ENCODE data around the gene SNX13. TPM values are rescaled to one million over a fixed set of nuclear protein-coding genes. Genes with fewer than 3 reads are reported as not detected.

Gene SNX13
- total RNA-seq, 6 experiments from 2014 or later = 17.1 to 22.5 (median 21.0) TPM

DNA sequence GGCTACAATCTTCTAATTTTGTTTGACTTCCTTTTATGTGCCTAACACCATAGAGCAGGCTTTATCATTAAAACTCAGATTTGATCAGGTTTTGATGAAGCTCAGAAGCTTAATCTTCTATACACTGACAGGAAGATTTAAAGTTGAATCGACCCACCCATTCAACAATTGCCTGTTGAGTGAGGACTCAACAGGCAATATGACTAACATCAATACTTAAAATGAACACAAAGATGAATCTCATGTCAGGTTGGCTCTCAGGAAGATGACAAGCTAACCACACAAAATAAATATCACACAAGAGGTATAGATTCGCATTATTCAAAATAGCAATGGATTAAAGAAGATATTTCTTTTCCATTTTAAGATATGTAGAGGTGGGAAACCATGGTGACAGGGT lies 36.7 kb upstream of the SNX13 start:
- DNase-seq (no peak), ATAC-seq (no peak)
- Histone ChIP-seq H3K4me1 (no peaks in the 10 kb centered on the region), H3K27ac (no peak overlapping the region), H3K36me3 (no peaks in the 10 kb centered on the region), H3K9me3 (no peaks in the 10 kb centered on the region), H3K4me3 (no peak overlapping the region), H3K27me3 (no peaks in the 10 kb centered on the region)
- WGBS (ENCODE audit: insufficient coverage, low coverage, low lambda C conversion rate, missing lambda C conversion rate) = 58% methylated on average over 2 of the region's 2 CpGs
- TF ChIP-seq POLR2A (IDR thresholded peaks at IDR 0.05) = no peak
- TF ChIP-seq, protein P1, sequence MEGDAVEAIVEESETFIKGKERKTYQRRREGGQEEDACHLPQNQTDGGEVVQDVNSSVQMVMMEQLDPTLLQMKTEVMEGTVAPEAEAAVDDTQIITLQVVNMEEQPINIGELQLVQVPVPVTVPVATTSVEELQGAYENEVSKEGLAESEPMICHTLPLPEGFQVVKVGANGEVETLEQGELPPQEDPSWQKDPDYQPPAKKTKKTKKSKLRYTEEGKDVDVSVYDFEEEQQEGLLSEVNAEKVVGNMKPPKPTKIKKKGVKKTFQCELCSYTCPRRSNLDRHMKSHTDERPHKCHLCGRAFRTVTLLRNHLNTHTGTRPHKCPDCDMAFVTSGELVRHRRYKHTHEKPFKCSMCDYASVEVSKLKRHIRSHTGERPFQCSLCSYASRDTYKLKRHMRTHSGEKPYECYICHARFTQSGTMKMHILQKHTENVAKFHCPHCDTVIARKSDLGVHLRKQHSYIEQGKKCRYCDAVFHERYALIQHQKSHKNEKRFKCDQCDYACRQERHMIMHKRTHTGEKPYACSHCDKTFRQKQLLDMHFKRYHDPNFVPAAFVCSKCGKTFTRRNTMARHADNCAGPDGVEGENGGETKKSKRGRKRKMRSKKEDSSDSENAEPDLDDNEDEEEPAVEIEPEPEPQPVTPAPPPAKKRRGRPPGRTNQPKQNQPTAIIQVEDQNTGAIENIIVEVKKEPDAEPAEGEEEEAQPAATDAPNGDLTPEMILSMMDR (IDR thresholded peaks at IDR 0.05) = no peak
- intact Hi-C loops (cut with DNase I) = no loop called here

DNA sequence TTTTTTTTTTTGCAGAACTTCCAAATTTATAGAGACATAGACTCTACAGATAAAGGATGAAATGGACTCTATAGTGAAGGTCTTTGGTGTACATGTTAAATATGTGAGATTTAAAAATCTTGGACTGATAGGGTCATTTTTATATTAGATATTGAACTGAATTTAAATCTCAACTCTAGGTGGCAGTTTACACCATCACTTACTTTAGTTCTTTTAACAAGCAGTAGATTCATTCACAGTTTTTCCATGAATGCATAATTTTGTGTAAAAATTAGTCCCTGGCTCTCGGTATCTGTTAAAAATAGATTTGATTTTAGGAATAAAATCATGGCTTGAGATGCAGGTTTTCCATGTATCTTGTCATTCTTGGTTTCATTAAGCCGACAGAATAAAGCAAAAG lies 31.1 kb upstream of the SNX13 start:
- Histone ChIP-seq H3K9me3 (no peaks in the 10 kb centered on the region), H3K4me1 (no peaks in the 10 kb centered on the region), H3K27me3 (no peaks in the 10 kb centered on the region), H3K4me3 (no peak overlapping the region), H3K36me3 (no peaks in the 10 kb centered on the region), H3K27ac (no peak overlapping the region)
- TF ChIP-seq, protein P1 (IDR thresholded peaks at IDR 0.05) = peak in 1 of 4 donors; percentile 10
- no peak for TF ChIP-seq POLR2A (IDR thresholded peaks at IDR 0.05)
- intact Hi-C loops (cut with DNase I) = no loop called here
- ATAC-seq (no peak), DNase-seq (no peak)
- whole genome bisulfite sequencing (ENCODE audit: insufficient coverage, low coverage, low lambda C conversion rate, missing lambda C conversion rate) = 61% methylated on average over 2 of the region's 2 CpGs

DNA sequence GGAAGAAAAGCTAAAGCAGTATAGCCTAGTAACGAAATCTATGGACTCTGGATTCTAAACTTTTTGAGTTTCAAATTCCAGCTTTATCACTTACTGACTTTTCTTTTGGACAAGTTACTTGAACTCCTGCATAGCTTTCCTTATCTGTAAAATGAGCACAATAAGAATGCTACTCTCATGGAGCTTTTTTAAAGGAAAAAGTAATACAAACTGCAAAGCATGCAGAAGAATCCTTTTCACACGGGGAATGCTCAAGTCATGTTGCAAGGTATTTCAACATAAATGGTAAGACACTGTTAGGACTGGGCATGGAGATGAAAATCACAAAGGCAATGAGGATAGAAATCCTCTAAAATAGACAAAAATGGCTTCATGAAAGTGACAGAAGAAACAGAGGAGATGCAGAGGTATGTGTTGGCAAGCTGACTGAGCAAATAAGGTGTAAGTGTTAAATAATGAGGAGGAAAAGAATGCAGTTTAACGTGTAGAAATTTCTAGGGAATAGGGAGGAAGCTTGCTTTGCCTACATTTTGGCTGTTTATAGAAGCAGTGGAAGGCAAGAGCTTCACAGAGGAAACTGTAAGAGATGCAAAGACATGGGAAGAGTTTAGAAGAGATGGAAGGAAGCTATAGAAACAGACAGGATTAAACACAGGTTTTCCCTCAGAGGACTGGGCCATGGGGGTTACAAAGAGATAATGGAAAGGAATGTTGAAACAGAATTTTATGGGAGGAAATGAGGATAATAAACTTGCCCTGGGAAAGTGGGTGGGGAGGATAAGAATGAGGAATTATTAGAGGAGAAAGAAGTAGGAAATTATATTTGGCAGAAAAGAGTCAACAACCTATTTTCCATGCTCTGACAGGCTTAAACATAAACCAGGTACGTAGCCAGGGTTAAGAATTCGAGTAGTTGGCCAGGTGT lies 28.8 kb upstream of the SNX13 start:
- TF ChIP-seq POLR2A (IDR thresholded peaks at IDR 0.05) = no peak
- TF ChIP-seq, protein P1 (IDR thresholded peaks at IDR 0.05) = no peak
- 43% methylated on average over 5 of the region's 5 CpGs for WGBS (ENCODE audit: insufficient coverage, low coverage, low lambda C conversion rate, missing lambda C conversion rate)
- intact Hi-C loops (cut with DNase I) = loop anchor here in 1 of 2 donors (10.0 kb wide), 1 partner anchor 56 kb away; the partner anchor contains the start of gene PRPS1L1
- H3K4me3 ChIP-seq = no peak overlapping the region
- H3K36me3 ChIP-seq = no peaks in the 10 kb centered on the region
- H3K27ac ChIP-seq = no peak overlapping the region
- DNase-seq (no peak), ATAC-seq (no peak)
- no peaks in the 10 kb centered on the region for H3K27me3 ChIP-seq
- no peaks in the 10 kb centered on the region for H3K4me1 ChIP-seq
- H3K9me3 ChIP-seq = no peaks in the 10 kb centered on the region

DNA sequence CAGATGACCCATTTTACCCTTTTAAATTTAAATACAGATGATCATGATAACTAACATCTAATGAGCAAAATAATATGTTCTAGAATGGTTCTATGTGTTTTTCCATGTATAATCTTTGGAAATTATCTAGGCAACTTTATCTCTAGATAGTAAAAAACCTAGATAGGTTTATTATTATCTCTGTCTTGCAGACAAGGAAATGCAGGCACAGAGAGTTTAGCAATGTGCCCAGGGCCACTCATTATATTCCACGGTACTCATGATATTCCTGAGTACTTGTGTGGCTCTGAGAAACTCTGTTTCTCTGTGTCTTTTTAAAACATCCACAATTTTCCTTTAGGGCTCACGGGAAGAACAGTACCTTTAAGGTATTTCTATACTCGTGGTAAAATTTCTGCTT lies 26.4 kb upstream of the SNX13 start:
- Histone ChIP-seq H3K9me3 (no peaks in the 10 kb centered on the region), H3K36me3 (no peaks in the 10 kb centered on the region), H3K4me3 (no peak overlapping the region), H3K27ac (no peak overlapping the region), H3K4me1 (no peaks in the 10 kb centered on the region), H3K27me3 (no peaks in the 10 kb centered on the region)
- no peak for DNase-seq
- no peak for ATAC-seq
- intact Hi-C loops (cut with DNase I) = loop anchor here in 1 of 2 donors (10.0 kb wide), 1 partner anchor 58 kb away; the partner anchor contains the start of gene PRPS1L1
- TF ChIP-seq, protein P1 (IDR thresholded peaks at IDR 0.05) = no peak
- no peak for TF ChIP-seq POLR2A (IDR thresholded peaks at IDR 0.05)
- WGBS (ENCODE audit: insufficient coverage, low coverage, low lambda C conversion rate, missing lambda C conversion rate) = 69% methylated on average over 3 of the region's 3 CpGs
